ENCODE data around the gene SOX1.

GRCh38 chr13:112027250-112027649, 39.7 kb upstream of the SOX1 start:
- TF ChIP-seq CTCF (IDR thresholded peaks at IDR 0.05) = no peak
- no peak for TF ChIP-seq POLR2A (IDR thresholded peaks at IDR 0.05)

Data from ovary (tissue), 3 donors.